NB4 (cell line): Measurements from ENCODE around the gene ATP6V1F.

Experiments used
- MYC ChIP-seq: IDR thresholded peaks from 2 replicates; pipeline ENCODE4 v1.6.1; 2011; ENCODE audit warnings: low read depth, low read length
- POLR2A ChIP-seq: IDR thresholded peaks from 2 replicates; pipeline ENCODE4 v1.6.1; 2011; ENCODE audit warnings: mild to moderate bottlenecking; ENCODE audit not compliant: insufficient read length; ENCODE audit errors: extremely low read depth
- TF ChIP-seq, protein P1 (sequence below): IDR thresholded peaks from one replicate; pipeline ENCODE4 v1.5.1; 2012; ENCODE audit warnings: low read depth, low read length

DNA sequence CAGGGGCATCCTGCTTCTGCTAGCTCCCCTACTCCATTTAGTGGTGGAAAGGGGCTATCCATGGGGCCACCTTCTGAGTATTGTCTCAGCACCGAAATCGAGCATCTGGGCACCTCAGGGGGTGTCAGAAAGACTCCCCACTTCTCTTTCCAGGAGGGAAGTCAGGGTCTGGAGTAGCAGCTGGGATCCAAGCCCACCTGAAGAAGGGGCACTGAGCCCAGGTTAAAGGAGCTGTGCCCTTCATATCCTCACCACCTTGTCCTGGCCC is 29.8 kb upstream of the ATP6V1F start:
- TF ChIP-seq MYC: no peak
- TF ChIP-seq, protein P1, sequence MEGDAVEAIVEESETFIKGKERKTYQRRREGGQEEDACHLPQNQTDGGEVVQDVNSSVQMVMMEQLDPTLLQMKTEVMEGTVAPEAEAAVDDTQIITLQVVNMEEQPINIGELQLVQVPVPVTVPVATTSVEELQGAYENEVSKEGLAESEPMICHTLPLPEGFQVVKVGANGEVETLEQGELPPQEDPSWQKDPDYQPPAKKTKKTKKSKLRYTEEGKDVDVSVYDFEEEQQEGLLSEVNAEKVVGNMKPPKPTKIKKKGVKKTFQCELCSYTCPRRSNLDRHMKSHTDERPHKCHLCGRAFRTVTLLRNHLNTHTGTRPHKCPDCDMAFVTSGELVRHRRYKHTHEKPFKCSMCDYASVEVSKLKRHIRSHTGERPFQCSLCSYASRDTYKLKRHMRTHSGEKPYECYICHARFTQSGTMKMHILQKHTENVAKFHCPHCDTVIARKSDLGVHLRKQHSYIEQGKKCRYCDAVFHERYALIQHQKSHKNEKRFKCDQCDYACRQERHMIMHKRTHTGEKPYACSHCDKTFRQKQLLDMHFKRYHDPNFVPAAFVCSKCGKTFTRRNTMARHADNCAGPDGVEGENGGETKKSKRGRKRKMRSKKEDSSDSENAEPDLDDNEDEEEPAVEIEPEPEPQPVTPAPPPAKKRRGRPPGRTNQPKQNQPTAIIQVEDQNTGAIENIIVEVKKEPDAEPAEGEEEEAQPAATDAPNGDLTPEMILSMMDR: no peak
- no peak for TF ChIP-seq POLR2A
